ENCODE results near the gene NAB1.

- TF ChIP-seq POLR2A (IDR thresholded peaks at IDR 0.05) (no peak), CTCF (IDR thresholded peaks at IDR 0.05) (no peak)
Measured at GRCh38 chr2:190607657-190608357, 41.1 kb upstream of the NAB1 start.
